Fibroblast of skin of left quadriceps (primary cell): ENCODE data around the gene DSTN.
A peak's percentile ranks its signal among the peaks of the same experiment; 100 is the strongest.

ENCODE experiments used
- DNase-seq, 2 experiments: peaks; one replicate each; pipeline ENCODE4 v3.0.0-alpha.2; 2013; ENCODE audit warnings: low read depth in 2 of 2

The DSTN gene

GRCh38 chr20:17569616-17570346, at the start of gene DSTN:
TSS of gene DSTN (plus strand) at chr20:17570075. CDS start at chr20:17570209, 134 bp downstream.
- DNase-seq = peak; percentile 93 to 94

DNA sequence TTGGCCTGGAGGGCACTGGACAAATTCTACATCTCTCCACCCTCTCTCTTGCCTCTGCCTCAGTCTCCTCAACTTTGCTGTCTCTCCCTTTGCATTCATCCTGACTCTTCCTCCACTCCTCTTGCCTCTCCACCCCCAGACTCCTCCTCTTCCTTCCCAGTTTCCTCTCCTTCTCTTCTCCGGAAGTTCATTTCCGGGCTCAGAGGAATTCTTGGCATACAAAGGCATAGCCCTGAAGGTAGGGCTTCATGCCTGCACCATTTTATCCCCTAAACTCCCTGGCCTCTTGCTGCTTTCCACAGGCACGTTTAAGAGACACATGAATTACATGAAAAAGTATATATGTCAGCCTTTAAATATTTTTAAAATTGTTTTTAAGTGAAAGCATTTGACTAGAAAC, 49.3 kb upstream of the DSTN start:
- DNase-seq = no peak

GRCh38 chr20:17522528-17522927, 47.3 kb upstream of the DSTN start:
- no peak for DNase-seq

- no peak for DNase-seq
Measured at GRCh38 chr20:17523326-17523725, 46.5 kb upstream of the DSTN start.

DNA sequence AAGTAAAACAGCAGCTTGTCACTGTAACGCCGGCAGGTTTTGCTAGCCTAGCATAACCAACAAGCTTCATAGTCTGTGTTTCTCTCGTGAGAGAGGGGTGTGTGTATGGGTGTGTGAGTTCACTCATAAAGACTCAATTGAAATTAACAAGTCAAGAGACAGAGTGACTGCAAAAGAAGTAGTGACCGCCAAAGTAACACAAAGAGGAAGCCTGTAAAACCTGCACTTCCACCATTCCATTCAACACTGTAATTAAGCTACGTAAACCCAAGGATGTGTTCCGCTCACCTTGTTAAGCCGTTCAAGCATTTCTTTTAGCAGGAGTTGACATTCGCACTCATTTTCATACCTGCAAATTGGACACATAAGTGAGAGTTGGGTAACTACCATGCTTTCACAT, 45.3 kb upstream of the DSTN start:
- no peak for DNase-seq

- DNase-seq = no peak
Measured at GRCh38 chr20:17525132-17525531, 44.7 kb upstream of the DSTN start.

- DNase-seq = no peak
Measured at GRCh38 chr20:17525650-17526049, 44.2 kb upstream of the DSTN start.

DNA sequence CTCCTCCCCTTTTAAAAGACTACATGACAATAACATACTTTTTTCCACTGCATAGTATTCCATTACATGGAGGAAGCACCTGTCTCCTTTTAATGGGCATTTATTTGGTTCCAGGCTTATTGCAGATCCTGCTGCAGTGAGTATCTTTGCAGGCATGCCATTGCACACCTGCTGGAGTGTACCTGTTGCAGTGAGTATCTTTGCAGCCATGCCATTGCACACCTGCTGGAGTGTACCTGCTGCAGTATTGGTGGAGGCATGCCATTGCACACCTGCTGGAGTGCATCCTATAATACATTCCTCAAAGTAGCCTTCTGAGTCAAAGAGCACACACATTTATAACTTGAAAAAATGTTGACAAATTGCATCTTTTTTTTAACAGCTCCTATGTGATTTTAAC, 40.3 kb upstream of the DSTN start:
- no peak for DNase-seq

GRCh38 chr20:17530153-17530552, 39.7 kb upstream of the DSTN start:
- DNase-seq = no peak

DNA sequence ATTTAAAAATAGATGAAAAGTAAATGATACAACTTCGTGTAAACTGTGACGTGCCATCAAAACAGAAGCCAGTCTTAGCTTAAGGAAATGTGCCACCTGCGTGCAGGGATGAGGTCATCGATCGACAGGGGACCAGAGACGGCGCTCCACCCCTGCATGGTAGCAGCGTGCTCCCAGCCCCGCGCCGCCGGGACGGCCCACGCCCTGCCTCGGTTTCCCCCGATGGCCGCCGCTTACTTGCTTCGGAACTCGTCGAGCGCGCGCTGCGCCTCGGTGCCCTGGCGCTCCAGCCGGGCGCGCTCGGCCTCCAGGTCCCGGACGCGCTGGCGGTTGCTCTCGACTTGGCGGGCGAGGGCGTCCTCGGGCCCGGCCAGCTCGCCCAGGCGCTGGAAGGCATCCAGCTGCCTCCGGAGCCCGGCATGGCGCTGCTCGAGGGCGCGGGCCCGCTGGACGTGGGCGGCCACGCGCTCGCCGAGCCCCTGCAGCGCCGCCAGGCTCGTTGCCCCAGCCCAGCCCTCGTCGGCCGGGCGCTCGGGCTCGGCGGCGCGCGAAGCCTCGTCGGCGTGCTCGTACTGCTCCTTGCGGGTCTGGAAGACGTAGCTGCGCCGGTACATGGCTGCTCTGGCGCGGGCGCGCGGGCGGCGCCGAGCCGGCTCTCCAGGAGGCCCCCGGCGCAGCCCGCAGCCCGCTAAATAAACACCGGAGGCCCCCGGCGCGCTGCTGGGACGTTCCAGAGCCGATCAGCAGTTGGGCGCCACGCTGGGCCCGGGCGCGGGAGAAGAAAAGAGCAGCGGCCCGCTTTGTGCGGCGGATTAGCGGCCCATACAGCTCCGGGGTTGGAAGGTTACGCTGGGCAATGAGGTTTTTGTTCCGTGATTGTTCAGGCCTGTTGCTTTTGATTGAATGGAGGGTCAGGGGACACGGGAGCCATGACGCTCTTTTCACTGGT, 38.9 kb upstream of the DSTN start, which contains the start of gene BFSP1:
Gene BFSP1 (minus strand): TSS at position 664 of the 949 bp plus-strand sequence. CDS start 50 bp downstream, at position 614.
- peak; percentile 22 to 23 for DNase-seq

GRCh38 chr20:17531665-17532025, 38.2 kb upstream of the DSTN start:
- DNase-seq = no peak

- DNase-seq = peak; percentile 36 to 39
Measured at GRCh38 chr20:17533396-17533795, 36.5 kb upstream of the DSTN start.

- no peak for DNase-seq
Measured at GRCh38 chr20:17534077-17534476, 35.8 kb upstream of the DSTN start.

DNA sequence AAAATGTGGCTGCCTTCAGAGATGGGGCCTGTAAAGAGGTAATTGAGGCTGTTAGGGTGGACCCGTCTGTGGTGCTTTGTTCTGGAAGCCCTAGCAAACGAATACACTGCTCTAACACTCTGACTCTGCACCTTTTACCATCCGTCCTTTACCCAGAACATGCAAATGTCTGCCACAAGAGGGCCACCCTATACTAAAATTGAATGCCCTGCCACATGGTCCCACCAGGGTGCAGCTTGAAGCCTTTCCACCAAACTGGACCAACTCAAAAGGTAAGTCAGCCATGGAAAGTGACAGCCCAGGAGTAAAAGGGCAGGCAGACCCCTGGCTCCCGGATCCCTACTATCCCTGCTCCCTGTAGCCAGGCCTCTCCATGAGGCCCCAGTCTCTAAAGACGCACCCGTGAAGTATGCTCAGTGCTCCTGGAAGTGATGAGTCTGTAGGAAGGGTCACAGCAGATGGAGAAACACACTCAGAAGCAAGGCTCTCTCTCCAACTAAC, 32.9 kb upstream of the DSTN start:
- peak; percentile 52 to 59 for DNase-seq

DNA sequence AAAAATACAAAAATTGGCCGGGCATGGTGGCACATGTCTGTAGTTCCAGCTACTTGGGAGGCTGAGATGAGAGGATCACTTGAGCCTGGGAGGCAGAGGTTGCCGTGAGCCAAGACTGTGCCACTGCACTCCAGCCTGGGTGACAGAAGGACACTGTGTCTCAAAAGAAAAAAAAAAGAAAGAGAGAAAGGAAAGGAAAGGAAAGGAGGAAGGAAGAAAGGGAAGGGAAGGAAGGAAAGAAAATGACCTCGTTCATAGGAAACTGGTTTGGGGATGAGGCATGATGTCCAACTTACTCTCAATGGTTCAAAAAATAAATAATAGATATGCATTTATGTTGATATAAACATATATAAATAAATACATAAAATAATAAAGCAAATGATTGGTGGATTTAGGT, 31.9 kb upstream of the DSTN start:
- DNase-seq = no peak

GRCh38 chr20:17538517-17539170, 31.2 kb upstream of the DSTN start:
- no peak for DNase-seq

- no peak for DNase-seq
Measured at GRCh38 chr20:17541596-17541995, 28.3 kb upstream of the DSTN start.

DNA sequence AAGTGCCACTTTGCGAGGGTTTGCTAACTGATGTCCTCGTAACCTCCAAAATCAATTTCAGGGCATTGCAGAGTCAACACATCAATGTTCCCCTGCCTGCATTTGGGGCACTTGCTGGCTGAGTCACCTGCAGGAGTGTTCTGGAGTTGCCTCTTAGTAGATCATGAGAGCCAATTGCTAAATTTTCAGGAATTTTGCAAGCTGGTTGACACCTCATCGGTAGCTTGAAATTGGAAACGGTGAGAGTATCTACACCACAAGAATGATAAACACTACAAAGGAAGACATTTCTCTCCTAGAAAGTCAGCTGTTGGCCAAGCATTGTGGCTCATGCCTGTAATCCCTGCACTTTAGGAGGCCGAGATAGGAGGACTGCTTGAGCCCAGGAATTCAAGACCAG, 27.9 kb upstream of the DSTN start:
- DNase-seq = no peak

DNA sequence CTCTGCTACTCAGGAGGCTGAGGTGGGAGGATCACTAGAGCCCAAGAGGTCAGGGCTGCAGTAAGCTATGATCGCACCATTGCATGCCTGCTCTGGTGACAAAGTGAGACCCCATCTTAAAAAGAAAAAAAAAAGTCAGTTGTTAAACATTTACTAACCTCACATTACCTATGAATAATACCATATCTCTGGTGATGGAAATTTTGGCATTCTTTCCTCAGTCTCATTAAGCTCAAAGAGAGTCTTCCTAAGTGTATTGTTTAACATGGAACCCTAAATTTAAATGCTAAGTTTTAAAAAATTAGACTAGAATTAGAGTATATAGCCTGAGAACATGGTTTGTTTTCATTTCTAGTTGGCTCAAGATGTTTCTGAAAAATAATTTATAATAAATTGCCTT, 27.4 kb upstream of the DSTN start:
- no peak for DNase-seq

GRCh38 chr20:17542993-17543412, 26.9 kb upstream of the DSTN start:
- peak; percentile 65 to 67 for DNase-seq

- DNase-seq = peak; percentile 60 to 65
Measured at GRCh38 chr20:17543531-17544131, 26.2 kb upstream of the DSTN start.

- DNase-seq = no peak
Measured at GRCh38 chr20:17545127-17545526, 24.7 kb upstream of the DSTN start.
